HFF-Myc (cell line): Measurements from ENCODE around the gene UST.
"Not testable (repeated sequence)": the region's sequence is repeated elsewhere in the genome, so short reads cannot be mapped to it uniquely, and the experiment has no call there.

Experiments
- DNase-seq: peaks from one replicate; pipeline ENCODE4 v3.0.0-alpha.2; 2011; ENCODE audit warnings: low read depth; ENCODE audit errors: extremely low read depth
- H3K4me3 ChIP-seq: replicated peaks from 2 replicates; pipeline ENCODE4 v1.5.1; 2011; ENCODE audit warnings: low read depth, mild to moderate bottlenecking, control low read depth, low read length
- CTCF ChIP-seq: IDR thresholded peaks from 2 replicates; pipeline ENCODE4 v1.5.1; 2012; ENCODE audit warnings: mild to moderate bottlenecking, low read depth, low read length, control low read depth; ENCODE audit errors: missing control alignments

UST gene

GRCh38 chr6:148878683-148879082 is 131.9 kb downstream of the UST start:
- DNase-seq = no peak
- no peak overlapping the region for H3K4me3 ChIP-seq
- no peak for TF ChIP-seq CTCF

- DNase-seq, H3K4me3 ChIP-seq: not testable (repeated sequence)
These were observed 133.9 kb downstream of the UST start for GRCh38 chr6:148880742-148881141.

- DNase-seq = no peak
- H3K4me3 ChIP-seq = no peak overlapping the region
- no peak for TF ChIP-seq CTCF
These were observed 134.9 kb downstream of the UST start for GRCh38 chr6:148881593-148882311.

GRCh38 chr6:148883270-148883669 is 136.4 kb downstream of the UST start:
- H3K4me3 ChIP-seq = no peak overlapping the region
- DNase-seq = no peak
- no peak for TF ChIP-seq CTCF

GRCh38 chr6:148884461-148884860 is 137.6 kb downstream of the UST start:
- no peak for TF ChIP-seq CTCF
- H3K4me3 ChIP-seq = no peak overlapping the region
- no peak for DNase-seq

- no peak overlapping the region for H3K4me3 ChIP-seq
These were observed 138.5 kb downstream of the UST start for GRCh38 chr6:148885136-148885865.

More at GRCh38 chr6:148885136-148885865, 138.5 kb downstream of the UST start:
- DNase-seq = peak; percentile 52
- no peak for TF ChIP-seq CTCF
